Measurements from ENCODE around the gene PTPRZ1.

DNA sequence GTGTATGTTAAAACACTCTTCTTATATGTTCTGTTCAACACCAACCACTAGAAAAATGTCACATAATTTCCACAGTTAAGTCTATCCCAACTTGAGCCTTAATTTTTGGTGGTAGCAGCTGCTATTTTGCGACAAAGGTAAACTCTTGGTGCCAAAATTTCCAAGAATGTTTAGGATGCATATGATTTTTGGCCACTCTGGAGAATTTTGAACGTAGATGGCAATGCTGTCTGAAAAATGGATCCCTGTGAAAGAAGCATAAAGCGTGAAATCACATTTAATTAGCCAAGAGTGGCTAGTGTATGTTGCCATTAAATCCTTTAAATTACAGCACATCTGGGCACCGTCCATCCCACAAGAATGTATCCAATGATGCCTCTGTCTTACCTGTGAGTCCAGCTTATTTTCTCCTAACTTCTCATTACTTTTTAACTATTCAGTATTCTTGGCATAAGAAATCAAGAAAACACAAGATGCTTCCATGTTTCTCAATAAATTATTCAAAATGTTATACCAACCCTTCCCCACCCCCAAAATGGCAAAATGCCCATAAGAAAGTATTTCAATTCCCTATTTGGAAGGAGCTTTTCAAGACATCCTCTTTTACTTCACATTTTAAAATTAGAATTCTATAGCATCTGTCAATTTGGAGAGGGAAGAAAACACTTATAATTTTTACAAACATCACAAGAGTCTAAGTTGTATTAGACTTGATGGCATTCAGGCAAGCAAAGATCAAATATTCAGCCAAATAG, 12.4 kb downstream of the PTPRZ1 start:
- no peak for TF ChIP-seq POLR2A (IDR thresholded peaks at IDR 0.05)
- TF ChIP-seq, protein P1, sequence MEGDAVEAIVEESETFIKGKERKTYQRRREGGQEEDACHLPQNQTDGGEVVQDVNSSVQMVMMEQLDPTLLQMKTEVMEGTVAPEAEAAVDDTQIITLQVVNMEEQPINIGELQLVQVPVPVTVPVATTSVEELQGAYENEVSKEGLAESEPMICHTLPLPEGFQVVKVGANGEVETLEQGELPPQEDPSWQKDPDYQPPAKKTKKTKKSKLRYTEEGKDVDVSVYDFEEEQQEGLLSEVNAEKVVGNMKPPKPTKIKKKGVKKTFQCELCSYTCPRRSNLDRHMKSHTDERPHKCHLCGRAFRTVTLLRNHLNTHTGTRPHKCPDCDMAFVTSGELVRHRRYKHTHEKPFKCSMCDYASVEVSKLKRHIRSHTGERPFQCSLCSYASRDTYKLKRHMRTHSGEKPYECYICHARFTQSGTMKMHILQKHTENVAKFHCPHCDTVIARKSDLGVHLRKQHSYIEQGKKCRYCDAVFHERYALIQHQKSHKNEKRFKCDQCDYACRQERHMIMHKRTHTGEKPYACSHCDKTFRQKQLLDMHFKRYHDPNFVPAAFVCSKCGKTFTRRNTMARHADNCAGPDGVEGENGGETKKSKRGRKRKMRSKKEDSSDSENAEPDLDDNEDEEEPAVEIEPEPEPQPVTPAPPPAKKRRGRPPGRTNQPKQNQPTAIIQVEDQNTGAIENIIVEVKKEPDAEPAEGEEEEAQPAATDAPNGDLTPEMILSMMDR (IDR thresholded peaks at IDR 0.05) = no peak

All from testis (tissue), 2 donors.